ENCODE measurements around the gene VAPA.

GRCh38 chr18:9913151-9913525 is 678 bp upstream of the VAPA start:
- TF ChIP-seq CTCF (IDR thresholded peaks at IDR 0.05), result no peak
- TF ChIP-seq POLR2A (IDR thresholded peaks at IDR 0.05), result no peak
- no peak for TF ChIP-seq EP300 (IDR thresholded peaks at IDR 0.05)

Measured in suprapubic skin (tissue), 3 donors.